RWPE2 (cell line): ENCODE results near the gene PEA15.

Experiments
- ATAC-seq: fragments of 200-7000 bp; cut with Tn5 transposase; 3 replicates; pipeline ENCODE4 v1.9.1; 2021; ENCODE audit warnings: low read depth
- DNase-seq: peaks from one replicate; pipeline ENCODE4 v3.0.0-alpha.2; 2020; ENCODE audit warnings: low spot score
- H3K27ac ChIP-seq: fragments of 450-650 bp; 2 replicates; pipeline ENCODE4 v1.5.1; 2017; ENCODE audit warnings: mild to moderate bottlenecking; ENCODE audit not compliant: poor library complexity, severe bottlenecking
- H3K27me3 ChIP-seq: fragments of 250-450 bp; sonication (Bioruptor Pico); 2 replicates; pipeline ENCODE4 v1.5.1; 2021; ENCODE audit warnings: mild to moderate bottlenecking, moderate library complexity; ENCODE audit not compliant: insufficient read depth, poor library complexity, severe bottlenecking
- H3K36me3 ChIP-seq: fragments of 250-450 bp; sonication (Bioruptor Pico); 2 replicates; pipeline ENCODE4 v1.5.1; 2020; ENCODE audit warnings: low read depth, mild to moderate bottlenecking, moderate library complexity
- H3K4me1 ChIP-seq: fragments of 250-450 bp; sonication (Bioruptor Pico); 2 replicates; pipeline ENCODE4 v1.5.1; 2021; ENCODE audit warnings: mild to moderate bottlenecking, moderate library complexity; ENCODE audit not compliant: insufficient read depth, poor library complexity, severe bottlenecking
- H3K4me3 ChIP-seq: fragments of 250-450 bp; sonication (Bioruptor Pico); 2 replicates; pipeline ENCODE4 v1.5.1; 2021; ENCODE audit warnings: mild to moderate bottlenecking, moderate library complexity; ENCODE audit not compliant: severe bottlenecking
- H3K9me3 ChIP-seq: fragments of 250-450 bp; sonication (Bioruptor Pico); 2 replicates; pipeline ENCODE4 v1.5.1; 2021; ENCODE audit warnings: mild to moderate bottlenecking, moderate library complexity; ENCODE audit not compliant: severe bottlenecking
- TF ChIP-seq, protein P1 (sequence below): fragments of 450-650 bp; IDR thresholded peaks from one replicate; pipeline ENCODE4 v1.5.1; 2017; ENCODE audit warnings: mild to moderate bottlenecking, moderate library complexity; ENCODE audit not compliant: poor library complexity, severe bottlenecking

PEA15 gene

DNA sequence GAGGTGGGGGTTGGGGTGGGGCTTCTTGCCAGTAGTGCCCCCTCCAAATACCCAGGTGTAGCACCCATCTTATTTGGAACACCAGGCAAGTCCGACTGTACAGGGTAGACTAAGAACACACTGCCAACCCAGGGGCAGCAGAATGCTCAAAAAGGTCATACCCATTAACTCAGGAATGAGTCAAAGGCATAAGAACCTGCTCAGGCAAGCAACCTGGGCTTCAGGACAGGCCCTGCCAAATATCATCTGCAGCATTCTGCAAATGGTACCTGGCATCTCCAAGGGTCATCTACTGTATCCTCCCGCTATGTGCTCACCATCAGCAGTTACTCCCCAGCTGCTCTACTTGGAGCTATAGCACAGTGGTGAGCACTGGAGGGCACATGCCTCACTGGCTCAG is 19.4 kb downstream of the PEA15 start:
- no peaks in the 10 kb centered on the region for H3K27me3 ChIP-seq
- H3K4me1 ChIP-seq: no peaks in the 10 kb centered on the region
- ATAC-seq (0 out of 3 replicates have a peak, but pooled peaks have one; percentile 45), DNase-seq (no peak)
- no peak overlapping the region for H3K27ac ChIP-seq
- H3K9me3 ChIP-seq: no peaks in the 10 kb centered on the region
- TF ChIP-seq, protein P1, sequence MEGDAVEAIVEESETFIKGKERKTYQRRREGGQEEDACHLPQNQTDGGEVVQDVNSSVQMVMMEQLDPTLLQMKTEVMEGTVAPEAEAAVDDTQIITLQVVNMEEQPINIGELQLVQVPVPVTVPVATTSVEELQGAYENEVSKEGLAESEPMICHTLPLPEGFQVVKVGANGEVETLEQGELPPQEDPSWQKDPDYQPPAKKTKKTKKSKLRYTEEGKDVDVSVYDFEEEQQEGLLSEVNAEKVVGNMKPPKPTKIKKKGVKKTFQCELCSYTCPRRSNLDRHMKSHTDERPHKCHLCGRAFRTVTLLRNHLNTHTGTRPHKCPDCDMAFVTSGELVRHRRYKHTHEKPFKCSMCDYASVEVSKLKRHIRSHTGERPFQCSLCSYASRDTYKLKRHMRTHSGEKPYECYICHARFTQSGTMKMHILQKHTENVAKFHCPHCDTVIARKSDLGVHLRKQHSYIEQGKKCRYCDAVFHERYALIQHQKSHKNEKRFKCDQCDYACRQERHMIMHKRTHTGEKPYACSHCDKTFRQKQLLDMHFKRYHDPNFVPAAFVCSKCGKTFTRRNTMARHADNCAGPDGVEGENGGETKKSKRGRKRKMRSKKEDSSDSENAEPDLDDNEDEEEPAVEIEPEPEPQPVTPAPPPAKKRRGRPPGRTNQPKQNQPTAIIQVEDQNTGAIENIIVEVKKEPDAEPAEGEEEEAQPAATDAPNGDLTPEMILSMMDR: no peak
- no peak overlapping the region for H3K4me3 ChIP-seq
- H3K36me3 ChIP-seq: peaks cover 76% of the 10 kb centered on the region

- H3K36me3 ChIP-seq: peaks cover 79% of the 10 kb centered on the region
- H3K27ac ChIP-seq: no peak overlapping the region
- H3K27me3 ChIP-seq: no peaks in the 10 kb centered on the region
- H3K4me1 ChIP-seq: no peaks in the 10 kb centered on the region
- no peak overlapping the region for H3K4me3 ChIP-seq
- ATAC-seq: no peak
- DNase-seq: no peak
- no peaks in the 10 kb centered on the region for H3K9me3 ChIP-seq
- TF ChIP-seq, protein P1: no peak
Observed at GRCh38 chr1:160225345-160225744, 20.2 kb downstream of the PEA15 start.

- Histone ChIP-seq H3K4me3 (no peak overlapping the region), H3K36me3 (peaks cover 84% of the 10 kb centered on the region), H3K9me3 (no peaks in the 10 kb centered on the region), H3K27ac (no peak overlapping the region), H3K27me3 (no peaks in the 10 kb centered on the region), H3K4me1 (no peaks in the 10 kb centered on the region)
- ATAC-seq: no peak
- no peak for DNase-seq
- TF ChIP-seq, protein P1: no peak
Observed at GRCh38 chr1:160226623-160227022, 21.4 kb downstream of the PEA15 start.

GRCh38 chr1:160227034-160227433 is 21.9 kb downstream of the PEA15 start:
- H3K27me3 ChIP-seq: no peaks in the 10 kb centered on the region

GRCh38 chr1:160227561-160227960 is 22.4 kb downstream of the PEA15 start:
- Histone ChIP-seq H3K27me3 (no peaks in the 10 kb centered on the region), H3K9me3 (no peaks in the 10 kb centered on the region), H3K4me3 (no peak overlapping the region), H3K27ac (no peak overlapping the region), H3K36me3 (peaks cover 78% of the 10 kb centered on the region), H3K4me1 (no peaks in the 10 kb centered on the region)
- TF ChIP-seq, protein P1: no peak
- ATAC-seq (no peak), DNase-seq (no peak)

More at GRCh38 chr1:160227034-160227433, 21.9 kb downstream of the PEA15 start:
- TF ChIP-seq, protein P1: no peak
- DNase-seq (no peak), ATAC-seq (no peak)
- no peaks in the 10 kb centered on the region for H3K9me3 ChIP-seq
- H3K4me3 ChIP-seq: no peak overlapping the region
- H3K4me1 ChIP-seq: no peaks in the 10 kb centered on the region
- H3K27ac ChIP-seq: no peak overlapping the region
- H3K36me3 ChIP-seq: peaks cover 81% of the 10 kb centered on the region
